Activated T-cell treated with anti-CD3 and anti-CD28 coated beads, Interleukin-2, amount 50 U/mL, for 72 hours (primary cell): Measurements from ENCODE around the gene UTS2R. TPM values are rescaled to one million over a fixed set of nuclear protein-coding genes. Genes with fewer than 3 reads are reported as not detected.
A peak's percentile ranks its signal among the peaks of the same experiment; 100 is the strongest.
"Not testable (repeated sequence)": the region's sequence is repeated elsewhere in the genome, so short reads cannot be mapped to it uniquely, and the experiment has no call there.

ENCODE experiments used
- ATAC-seq, 2 donors: fragments of 150-1000 bp; cut with Tn5 transposase; replicated peaks in 1 of 2; 2 replicates each; pipeline ENCODE4 v1.10.0; 2021; ENCODE audit warnings: moderate library complexity in 2 of 2, mild to moderate bottlenecking in 1 of 2
- DNase-seq, 2 donors: peaks; one replicate each; pipeline ENCODE4 v3.0.0; 2021 to 2022; ENCODE audit warnings: mixed read lengths in 1 of 2
- H3K27ac Mint-ChIP-seq: one replicate; pipeline ENCODE4 v1.8.0; 2022; ENCODE audit warnings: mild to moderate bottlenecking, moderate library complexity, mixed read lengths
- H3K27me3 Mint-ChIP-seq: one replicate; pipeline ENCODE4 v1.8.0; 2022; ENCODE audit warnings: low read depth, mixed read lengths
- H3K36me3 Mint-ChIP-seq, 2 donors: one replicate each; pipeline ENCODE4 v1.8.0; 2022; ENCODE audit warnings: mixed read lengths in 2 of 2, mild to moderate bottlenecking in 1 of 2; ENCODE audit not compliant: insufficient read depth in 2 of 2
- H3K4me1 Mint-ChIP-seq: one replicate; pipeline ENCODE4 v1.8.0; 2022; ENCODE audit warnings: low read depth, mixed read lengths
- H3K4me3 Mint-ChIP-seq, 2 donors: one replicate each; pipeline ENCODE4 v1.8.0; 2022; ENCODE audit warnings: mild to moderate bottlenecking in 2 of 2, mixed read lengths in 2 of 2, moderate library complexity in 2 of 2
- H3K9me3 Mint-ChIP-seq, 2 donors: one replicate each; pipeline ENCODE4 v1.8.0; 2022; ENCODE audit warnings: mixed read lengths in 2 of 2
- total RNA-seq, 2 donors: library from RNA; stranded (reverse); gene quantifications; one replicate each; pipeline ENCODE4 v1.2.3, GENCODE V29; 2022

UTS2R gene
- total RNA-seq, 2 donors from 2014 or later = 0.46 TPM; not detected in 1

- Mint-ChIP-seq H3K4me1 (peaks cover 5% of the 10 kb centered on the region), H3K4me3 (no peak overlapping the region), H3K27ac (no peak overlapping the region), H3K27me3 (peaks cover 37% of the 10 kb centered on the region), H3K36me3 (no peaks in the 10 kb centered on the region), H3K9me3 (no peaks in the 10 kb centered on the region)
- DNase-seq (no peak), ATAC-seq (peak; percentile 28 to 41)
These were observed 9.5 kb downstream of the UTS2R start for GRCh38 chr17:82380860-82381702.

DNA sequence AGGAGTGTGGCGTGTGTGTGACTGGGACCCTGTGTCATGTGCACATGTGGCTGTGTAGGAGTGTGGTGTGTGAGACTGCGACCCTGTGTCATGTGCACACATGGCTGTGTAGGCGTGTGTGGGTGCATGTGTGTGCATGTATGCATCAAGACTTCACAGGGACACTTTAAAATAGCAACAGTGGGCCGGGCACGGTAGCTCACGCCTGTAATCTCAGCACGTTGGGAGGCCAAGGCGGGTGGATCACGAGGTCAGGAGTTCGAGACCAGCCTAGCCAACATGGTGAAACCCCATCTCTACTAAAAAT, 10.1 kb downstream of the UTS2R start:
- H3K9me3 Mint-ChIP-seq, H3K4me1 Mint-ChIP-seq, DNase-seq, H3K4me3 Mint-ChIP-seq, ATAC-seq, H3K36me3 Mint-ChIP-seq, H3K27ac Mint-ChIP-seq: not testable (repeated sequence)
- H3K27me3 Mint-ChIP-seq = peaks cover 37% of the 10 kb centered on the region

- not testable (repeated sequence) for DNase-seq, H3K4me1 Mint-ChIP-seq, H3K27ac Mint-ChIP-seq, H3K4me3 Mint-ChIP-seq, H3K36me3 Mint-ChIP-seq, H3K9me3 Mint-ChIP-seq, ATAC-seq
- peaks cover 34% of the 10 kb centered on the region for H3K27me3 Mint-ChIP-seq
These were observed 10.8 kb downstream of the UTS2R start for GRCh38 chr17:82382220-82382932.

GRCh38 chr17:82382933-82383255, 11.3 kb downstream of the UTS2R start:
- no peaks in the 10 kb centered on the region for H3K36me3 Mint-ChIP-seq
- H3K4me3 Mint-ChIP-seq = no peak overlapping the region
- H3K27ac Mint-ChIP-seq = no peak overlapping the region
- H3K9me3 Mint-ChIP-seq = no peaks in the 10 kb centered on the region
- DNase-seq (no peak), ATAC-seq (no peak)
- peaks cover 5% of the 10 kb centered on the region for H3K4me1 Mint-ChIP-seq
- H3K27me3 Mint-ChIP-seq = peaks cover 28% of the 10 kb centered on the region

GRCh38 chr17:82383411-82383810, 11.8 kb downstream of the UTS2R start:
- Mint-ChIP-seq H3K4me3 (no peak overlapping the region), H3K36me3 (no peaks in the 10 kb centered on the region), H3K27ac (no peak overlapping the region), H3K9me3 (no peaks in the 10 kb centered on the region), H3K27me3 (peaks cover 28% of the 10 kb centered on the region), H3K4me1 (peaks cover 5% of the 10 kb centered on the region)
- ATAC-seq = no peak
- DNase-seq = no peak

DNA sequence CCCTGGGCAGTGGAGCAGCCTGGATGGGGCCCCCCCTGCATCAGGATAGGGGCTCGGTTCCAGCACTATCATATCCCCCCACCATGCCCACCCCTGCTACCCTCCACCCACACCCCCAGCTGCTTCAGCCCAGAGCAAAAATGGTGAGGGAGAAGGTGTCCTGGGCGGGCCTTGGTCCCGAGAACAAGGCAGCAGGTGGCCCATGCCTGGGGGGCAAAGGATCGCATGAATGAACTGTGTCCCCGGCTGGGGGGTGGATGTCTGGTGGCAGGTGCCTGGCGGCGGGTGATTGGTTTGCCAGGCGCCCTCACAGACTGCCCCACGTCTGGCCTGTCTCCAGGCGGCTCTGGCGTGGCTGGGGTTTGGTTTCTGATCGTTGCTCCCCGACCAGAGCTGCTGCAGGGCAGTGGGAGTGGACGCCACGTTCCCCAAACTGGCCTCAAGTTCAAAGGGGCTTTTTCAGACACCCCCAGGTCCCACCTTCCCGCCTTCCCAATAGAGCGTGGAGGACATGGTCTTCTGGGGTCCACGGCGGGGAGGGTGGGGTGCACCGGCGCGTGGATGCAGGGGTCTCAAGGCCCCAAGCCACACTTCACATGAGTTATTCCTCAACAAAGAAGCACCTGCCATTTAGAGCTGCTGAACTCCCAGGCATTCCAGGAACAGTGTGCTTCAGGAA, 12.6 kb downstream of the UTS2R start:
- H3K4me3 Mint-ChIP-seq = no peak overlapping the region
- H3K36me3 Mint-ChIP-seq = no peaks in the 10 kb centered on the region
- no peak for DNase-seq
- no peak for ATAC-seq
- H3K27ac Mint-ChIP-seq = no peak overlapping the region
- H3K4me1 Mint-ChIP-seq = no peaks in the 10 kb centered on the region
- H3K27me3 Mint-ChIP-seq = peaks cover 22% of the 10 kb centered on the region
- H3K9me3 Mint-ChIP-seq = no peaks in the 10 kb centered on the region

GRCh38 chr17:82384730-82385481, 13.3 kb downstream of the UTS2R start:
- DNase-seq (no peak), ATAC-seq (peak in 1 of 2 donors; percentile 19)
- Mint-ChIP-seq H3K4me3 (no peak overlapping the region), H3K27me3 (peaks cover 19% of the 10 kb centered on the region), H3K4me1 (no peaks in the 10 kb centered on the region), H3K36me3 (no peaks in the 10 kb centered on the region), H3K27ac (no peak overlapping the region), H3K9me3 (no peaks in the 10 kb centered on the region)

DNA sequence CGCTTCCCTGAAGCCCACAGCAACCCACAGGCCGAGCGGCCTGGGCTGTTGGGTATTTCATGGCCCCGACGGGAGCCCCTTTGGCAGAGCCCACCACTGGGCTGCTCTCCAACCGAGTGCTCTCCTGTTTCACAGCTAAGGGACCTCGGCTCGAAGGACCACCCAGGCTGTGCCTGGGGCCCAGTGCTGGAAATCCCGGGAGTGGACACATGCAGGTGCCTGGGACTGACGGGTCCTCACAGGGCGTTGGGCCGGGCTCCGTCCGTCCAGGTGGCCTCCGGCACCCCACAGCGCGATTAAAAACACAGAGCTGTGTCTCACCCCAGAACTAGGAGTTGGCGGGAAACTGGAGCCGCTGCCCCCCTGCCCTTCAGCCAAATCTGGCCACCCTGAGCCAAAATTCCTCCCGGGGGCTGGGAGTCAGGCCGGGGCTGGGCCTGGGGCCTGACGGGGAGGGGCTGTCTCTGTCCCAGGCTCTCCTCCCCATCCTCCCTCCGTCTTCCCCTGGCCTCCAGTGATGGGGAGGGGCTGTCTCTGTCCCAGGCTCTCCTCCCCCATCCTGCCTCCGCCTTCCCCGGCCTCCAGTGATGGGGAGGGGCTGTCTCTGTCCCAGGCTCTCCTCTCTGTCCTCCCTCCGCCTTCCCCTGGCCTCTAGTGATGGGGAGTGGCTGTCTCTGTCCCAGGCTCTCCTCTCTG, 14.1 kb downstream of the UTS2R start:
- Mint-ChIP-seq H3K4me3 (no peak overlapping the region), H3K36me3 (no peaks in the 10 kb centered on the region), H3K27ac (no peak overlapping the region), H3K9me3 (no peaks in the 10 kb centered on the region), H3K4me1 (no peaks in the 10 kb centered on the region), H3K27me3 (peaks cover 11% of the 10 kb centered on the region)
- DNase-seq (no peak), ATAC-seq (no peak)

DNA sequence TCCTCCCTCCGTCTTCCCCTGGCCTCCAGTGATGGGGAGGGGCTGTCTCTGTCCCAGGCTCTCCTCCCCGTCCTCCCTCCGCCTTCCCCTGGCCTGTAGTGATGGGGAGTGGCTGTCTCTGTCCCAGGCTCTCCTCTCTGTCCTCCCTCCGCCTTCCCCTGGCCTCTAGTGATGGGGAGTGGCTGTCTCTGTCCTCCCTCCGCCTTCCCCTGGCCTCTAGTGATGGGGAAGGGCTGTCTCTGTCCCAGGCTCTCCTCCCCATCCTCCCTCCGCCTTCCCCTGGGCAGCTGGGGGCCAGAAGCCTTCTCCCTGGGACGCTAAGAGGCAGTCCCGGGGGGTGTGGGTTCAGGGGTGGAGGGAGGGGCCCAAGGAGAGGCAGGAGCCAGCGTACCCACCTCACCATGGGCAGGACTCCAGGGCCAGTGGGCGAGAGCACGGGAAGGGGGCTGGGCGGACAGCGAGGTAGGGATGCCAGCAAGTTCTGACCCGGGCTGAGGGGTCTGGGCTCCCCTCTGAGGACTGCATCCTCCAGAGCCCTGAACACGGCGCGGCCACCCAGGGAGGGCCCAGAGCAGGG, 14.8 kb downstream of the UTS2R start:
- H3K4me3 Mint-ChIP-seq = no peak overlapping the region
- DNase-seq (no peak), ATAC-seq (no peak)
- no peaks in the 10 kb centered on the region for H3K36me3 Mint-ChIP-seq
- no peaks in the 10 kb centered on the region for H3K4me1 Mint-ChIP-seq
- peaks cover 5% of the 10 kb centered on the region for H3K27me3 Mint-ChIP-seq
- H3K9me3 Mint-ChIP-seq = no peaks in the 10 kb centered on the region
- H3K27ac Mint-ChIP-seq = no peak overlapping the region

- H3K36me3 Mint-ChIP-seq = no peaks in the 10 kb centered on the region
- H3K9me3 Mint-ChIP-seq = no peaks in the 10 kb centered on the region
- no peaks in the 10 kb centered on the region for H3K4me1 Mint-ChIP-seq
- no peak overlapping the region for H3K27ac Mint-ChIP-seq
- H3K4me3 Mint-ChIP-seq = no peak overlapping the region
- ATAC-seq (no peak), DNase-seq (no peak)
- H3K27me3 Mint-ChIP-seq = no peaks in the 10 kb centered on the region
These were observed 15.5 kb downstream of the UTS2R start for GRCh38 chr17:82386881-82387704.

- Mint-ChIP-seq H3K9me3 (no peaks in the 10 kb centered on the region), H3K27me3 (no peaks in the 10 kb centered on the region), H3K4me1 (no peaks in the 10 kb centered on the region), H3K36me3 (no peaks in the 10 kb centered on the region), H3K4me3 (no peak overlapping the region), H3K27ac (no peak overlapping the region)
- no peak for ATAC-seq
- no peak for DNase-seq
These were observed 16.1 kb downstream of the UTS2R start for GRCh38 chr17:82387705-82388106.
